Mesodermal cell (in vitro differentiated cells): ENCODE data around the gene SLC46A3.
"Not testable (repeated sequence)": the region's sequence is repeated elsewhere in the genome, so short reads cannot be mapped to it uniquely, and the experiment has no call there.

Experiments used
- H3K27ac ChIP-seq: 2 replicates; pipeline ENCODE4 v1.7.0; 2013; ENCODE audit warnings: mild to moderate bottlenecking, low read depth, low read length, moderate library complexity; ENCODE audit not compliant: severe bottlenecking
- H3K36me3 ChIP-seq: 2 replicates; pipeline ENCODE4 v1.7.1; 2013; ENCODE audit warnings: mild to moderate bottlenecking, low read length, moderate library complexity; ENCODE audit not compliant: control insufficient read depth, insufficient read depth
- H3K4me1 ChIP-seq: one replicate; pipeline ENCODE4 v1.7.1; 2013; ENCODE audit warnings: mild to moderate bottlenecking, low read length; ENCODE audit not compliant: insufficient read depth, control insufficient read depth, poor library complexity, severe bottlenecking
- H3K4me3 ChIP-seq: 2 replicates; pipeline ENCODE4 v1.7.0; 2013; ENCODE audit warnings: low read length, control low read depth, mild to moderate bottlenecking; ENCODE audit not compliant: insufficient read depth, poor library complexity, severe bottlenecking; ENCODE audit errors: extremely low read depth
- H3K9me3 ChIP-seq: 2 replicates; pipeline ENCODE4 v1.7.1; 2013; ENCODE audit warnings: mild to moderate bottlenecking, low read length, moderate library complexity; ENCODE audit not compliant: control insufficient read depth
- WGBS, 2 experiments: methylation state at CpG; one replicate each; pipeline ENCODE4 v1.1.5; 2013; ENCODE audit warnings: missing lambda C conversion rate in 2 of 2; ENCODE audit not compliant: insufficient coverage in 2 of 2; 5-methylcytosine and 5-hydroxymethylcytosine counted together

The SLC46A3 gene

GRCh38 chr13:28683169-28683568, 35.6 kb downstream of the SLC46A3 start:
- H3K27ac ChIP-seq, H3K9me3 ChIP-seq, H3K4me3 ChIP-seq, H3K4me1 ChIP-seq: not testable (repeated sequence)
- H3K36me3 ChIP-seq, result peaks cover 17% of the 10 kb centered on the region
- WGBS, 2 experiments, result 84 to 87% methylated on average over 6 of the region's 8 CpGs

- WGBS, 2 experiments, result no CpG with 5 or more reads among the region's 2 CpGs
- no peak overlapping the region for H3K4me3 ChIP-seq
- no peak overlapping the region for H3K27ac ChIP-seq
- peaks cover 43% of the 10 kb centered on the region for H3K36me3 ChIP-seq
- no peaks in the 10 kb centered on the region for H3K9me3 ChIP-seq
- no peaks in the 10 kb centered on the region for H3K4me1 ChIP-seq
These were observed 38.2 kb downstream of the SLC46A3 start for GRCh38 chr13:28680541-28680940.

- no CpG with 5 or more reads among the region's 1 CpG for WGBS, 2 experiments
- no peaks in the 10 kb centered on the region for H3K4me1 ChIP-seq
- no peaks in the 10 kb centered on the region for H3K9me3 ChIP-seq
- H3K4me3 ChIP-seq, result no peak overlapping the region
- peaks cover 52% of the 10 kb centered on the region for H3K36me3 ChIP-seq
- no peak overlapping the region for H3K27ac ChIP-seq
These were observed 39.1 kb downstream of the SLC46A3 start for GRCh38 chr13:28679628-28680027.

GRCh38 chr13:28678809-28679208, 40.0 kb downstream of the SLC46A3 start:
- WGBS, 2 experiments, result no CpG with 5 or more reads among the region's 1 CpG
- peaks cover 60% of the 10 kb centered on the region for H3K36me3 ChIP-seq
- no peaks in the 10 kb centered on the region for H3K4me1 ChIP-seq
- no peaks in the 10 kb centered on the region for H3K9me3 ChIP-seq
- no peak overlapping the region for H3K4me3 ChIP-seq
- no peak overlapping the region for H3K27ac ChIP-seq

GRCh38 chr13:28671126-28671792, 47.5 kb downstream of the SLC46A3 start:
- peaks cover 94% of the 10 kb centered on the region for H3K36me3 ChIP-seq
- H3K4me3 ChIP-seq, result no peak overlapping the region
- H3K9me3 ChIP-seq, result no peaks in the 10 kb centered on the region
- H3K27ac ChIP-seq, result no peak overlapping the region
- no peaks in the 10 kb centered on the region for H3K4me1 ChIP-seq

GRCh38 chr13:28666897-28667488, 51.8 kb downstream of the SLC46A3 start:
- Histone ChIP-seq H3K9me3 (no peaks in the 10 kb centered on the region), H3K4me3 (no peak overlapping the region), H3K4me1 (no peaks in the 10 kb centered on the region), H3K36me3 (peaks cover 94% of the 10 kb centered on the region), H3K27ac (no peak overlapping the region)
- 100% methylated on average over 1 of the region's 9 CpGs for WGBS, 2 experiments

GRCh38 chr13:28659621-28659970, 59.2 kb downstream of the SLC46A3 start:
- WGBS, 2 experiments, result no CpG with 5 or more reads among the region's 4 CpGs
- peaks cover 37% of the 10 kb centered on the region for H3K4me1 ChIP-seq
- peaks cover 44% of the 10 kb centered on the region for H3K36me3 ChIP-seq
- no peaks in the 10 kb centered on the region for H3K9me3 ChIP-seq
- peak overlapping the region; percentile 91 for H3K4me3 ChIP-seq
- H3K27ac ChIP-seq, result peak overlapping the region; percentile 81

- peak within 1 kb of the TSS; percentile 91 for H3K4me3 ChIP-seq
- 0% methylated on average over 35 to 50 of the region's 64 CpGs for WGBS, 2 experiments
- H3K36me3 ChIP-seq, result peaks cover 38% of the 10 kb centered on the region
- peak within 1 kb of the TSS; percentile 81 for H3K27ac ChIP-seq
- H3K9me3 ChIP-seq, result no peaks in the 10 kb centered on the region
- peaks cover 37% of the 10 kb centered on the region for H3K4me1 ChIP-seq
These were observed 59.8 kb downstream of the SLC46A3 start, which contains the start of gene POMP for GRCh38 chr13:28658796-28659620. POMP (plus strand) TSS chr13:28659130; CDS start chr13:28659185, 55 bp downstream.

- Histone ChIP-seq H3K4me1 (peaks cover 37% of the 10 kb centered on the region), H3K4me3 (peak overlapping the region; percentile 91), H3K27ac (peak overlapping the region; percentile 81), H3K36me3 (peaks cover 33% of the 10 kb centered on the region), H3K9me3 (no peaks in the 10 kb centered on the region)
- 0% methylated on average over 1 to 2 of the region's 8 CpGs for WGBS, 2 experiments
These were observed 60.3 kb downstream of the SLC46A3 start for GRCh38 chr13:28658539-28658795.

- H3K36me3 ChIP-seq, result peaks cover 28% of the 10 kb centered on the region
- no peaks in the 10 kb centered on the region for H3K9me3 ChIP-seq
- WGBS, 2 experiments, result 44 to 67% methylated on average over 4 to 7 of the region's 12 CpGs
- H3K4me3 ChIP-seq, result peak overlapping the region; percentile 91
- peak overlapping the region; percentile 81 for H3K27ac ChIP-seq
- peaks cover 37% of the 10 kb centered on the region for H3K4me1 ChIP-seq
These were observed 60.8 kb downstream of the SLC46A3 start for GRCh38 chr13:28657784-28658538.
